Ecto neural progenitor cell (in vitro differentiated cells): ENCODE data around the gene ACLY.
A peak's percentile ranks its signal among the peaks of the same experiment; 100 is the strongest.
"Not testable (repeated sequence)": the region's sequence is repeated elsewhere in the genome, so short reads cannot be mapped to it uniquely, and the experiment has no call there.

ENCODE experiments used
- DNase-seq: peaks from one replicate; pipeline ENCODE4 v3.0.0-alpha.2; 2018; ENCODE audit warnings: low spot score

The ACLY gene

GRCh38 chr17:41939044-41939692 lies 20.4 kb upstream of the ACLY start:
- DNase-seq = no peak

- no peak for DNase-seq
Observed at GRCh38 chr17:41937970-41938954, 19.5 kb upstream of the ACLY start.

- no peak for DNase-seq
Observed at GRCh38 chr17:41935641-41936040, 16.9 kb upstream of the ACLY start.

- DNase-seq = no peak
Observed at GRCh38 chr17:41932816-41933389, 14.2 kb upstream of the ACLY start.

GRCh38 chr17:41931715-41932114 lies 13.0 kb upstream of the ACLY start:
- DNase-seq = not testable (repeated sequence)

GRCh38 chr17:41930833-41931156 lies 12.0 kb upstream of the ACLY start:
- DNase-seq = not testable (repeated sequence)

- DNase-seq = peak; percentile 98
Observed at GRCh38 chr17:41930009-41930832, 11.5 kb upstream of the ACLY start, which contains the start of gene ODAD4. Gene ODAD4 (plus strand): TSS chr17:41930617. CDS start chr17:41930724, 107 bp downstream.

- no peak for DNase-seq
Observed at GRCh38 chr17:41928693-41929251, 10.0 kb upstream of the ACLY start.

GRCh38 chr17:41925991-41926590 lies 7.3 kb upstream of the ACLY start:
- no peak for DNase-seq

- DNase-seq = no peak
Observed at GRCh38 chr17:41920580-41920955, 1.8 kb upstream of the ACLY start.

GRCh38 chr17:41919840-41920579 lies 1.3 kb upstream of the ACLY start:
- DNase-seq = peak; percentile 69

GRCh38 chr17:41919165-41919817 lies 540 bp upstream of the ACLY start:
- no peak for DNase-seq

GRCh38 chr17:41917679-41918313 lies 955 bp downstream of the ACLY start:
- no peak for DNase-seq

- no peak for DNase-seq
Observed at GRCh38 chr17:41917192-41917591, 1.6 kb downstream of the ACLY start.

GRCh38 chr17:41915566-41915965 lies 3.2 kb downstream of the ACLY start:
- no peak for DNase-seq

GRCh38 chr17:41915020-41915419 lies 3.7 kb downstream of the ACLY start:
- DNase-seq = no peak

- DNase-seq = no peak
Observed at GRCh38 chr17:41914358-41914766, 4.4 kb downstream of the ACLY start.

GRCh38 chr17:41913798-41914197 lies 5.0 kb downstream of the ACLY start:
- no peak for DNase-seq

GRCh38 chr17:41912925-41913324 lies 5.8 kb downstream of the ACLY start:
- no peak for DNase-seq
